Measurements from ENCODE around the gene VGLL3. TPM values are rescaled to one million over a fixed set of nuclear protein-coding genes. Genes with fewer than 3 reads are reported as not detected.

VGLL3 gene
- total and polyA plus RNA-seq, 2 donors (not counting 1 experiment from before 2014, with no cell fraction given) = not detected

DNA sequence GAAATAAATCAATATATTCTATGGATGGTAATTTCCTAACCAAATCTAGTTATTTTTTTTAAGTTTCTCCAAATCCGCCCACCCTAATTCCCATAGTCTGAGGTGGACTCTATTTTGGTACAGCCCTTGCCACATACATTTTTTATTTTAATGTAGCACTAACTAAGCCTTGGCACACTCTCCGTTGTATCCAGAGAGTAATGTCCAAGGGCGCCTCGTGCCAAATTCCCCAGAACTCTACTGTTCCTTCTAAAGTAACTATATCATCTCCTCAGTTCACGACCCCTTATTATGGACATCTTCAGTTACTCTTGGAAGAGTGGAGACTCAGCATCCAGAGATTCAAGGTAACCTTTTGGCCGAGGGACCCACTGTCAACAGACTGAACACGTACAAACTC, 1.3 kb downstream of the VGLL3 start:
- no peak overlapping the region for H3K9ac ChIP-seq (ENCODE audit: low read length)
- H3K4me2 ChIP-seq (replicated peaks; ENCODE audit: low read depth, low read length, poor library complexity, severe bottlenecking) = no peak overlapping the region

DNA sequence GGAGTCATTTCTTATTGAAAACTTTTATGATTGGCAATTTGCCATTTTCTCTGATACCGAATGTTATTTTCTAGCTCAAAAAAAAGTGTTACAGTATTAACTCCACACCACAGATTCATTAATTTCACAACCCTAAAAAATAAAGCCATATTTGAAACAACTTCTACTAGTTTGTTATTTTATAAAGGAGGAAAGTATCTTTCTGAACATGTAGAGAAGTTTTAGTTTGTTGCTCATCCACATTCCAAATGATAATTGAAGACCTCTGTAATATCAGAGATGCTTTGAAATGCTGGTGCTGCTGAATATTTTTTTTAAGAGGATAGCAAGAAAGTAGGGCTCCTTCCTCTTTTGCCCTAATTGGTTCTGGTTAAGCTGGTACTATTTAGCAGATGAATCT, 1.9 kb downstream of the VGLL3 start:
- Histone ChIP-seq H3K9ac (ENCODE audit: low read length) (no peak overlapping the region), H3K4me2 (replicated peaks; ENCODE audit: low read depth, low read length, poor library complexity, severe bottlenecking) (no peak overlapping the region), H3K27ac (ENCODE audit: low read length in 2 of 2) (no peak overlapping the region), H4K20me1 (ENCODE audit: control insufficient read depth, insufficient read depth, low read length, poor library complexity, severe bottlenecking) (no peaks in the 10 kb centered on the region), H3K4me3 (ENCODE audit: control extremely low read depth in 1 of 5, extremely low read depth in 1 of 5, insufficient read depth in 1 of 5, low read depth in 2 of 5, low read length in 4 of 5) (no peak overlapping the region), H3K9me3 (ENCODE audit: control extremely low read depth in 1 of 3, control insufficient read depth in 2 of 3, insufficient read depth in 1 of 3, low read length in 2 of 3) (no peaks in the 10 kb centered on the region), H3K27me3 (replicated peaks in 1 of 4; ENCODE audit: control extremely low read depth in 1 of 4, control insufficient read depth in 3 of 4, insufficient read depth in 4 of 4, low read length in 3 of 4) (peaks cover 0 to 16% (median 4%) of the 10 kb centered on the region in 4 experiments), H2AFZ (ENCODE audit: insufficient read depth, low read depth, low read length, poor library complexity, severe bottlenecking) (no peak overlapping the region), H3K4me1 (ENCODE audit: control insufficient read depth in 2 of 2, insufficient read depth in 2 of 2, low read length in 2 of 2) (peaks cover 3 to 5% of the 10 kb centered on the region in 2 donors), H3K79me2 (ENCODE audit: control insufficient read depth, insufficient read depth, low read length) (no peaks in the 10 kb centered on the region), H3K36me3 (replicated peaks in 1 of 2; ENCODE audit: control extremely low read depth in 1 of 2, control insufficient read depth in 1 of 2, extremely low read depth in 1 of 2, insufficient read depth in 2 of 2, low read length in 1 of 2) (no peaks in the 10 kb centered on the region)
- intact Hi-C loops (cut with micrococcal nuclease) = no loop called here
- ChIA-PET CTCF (no interaction called here), POLR2A (no interaction called here)
- Mint-ChIP-seq H3K4me1 (peaks cover 12% of the 10 kb centered on the region), H3K9me3 (ENCODE audit: insufficient read depth) (no peaks in the 10 kb centered on the region), H3K27me3 (peaks cover 36% of the 10 kb centered on the region), H3K4me3 (no peak overlapping the region), H3K27ac (no peak overlapping the region)
- TF ChIP-seq, protein P1, sequence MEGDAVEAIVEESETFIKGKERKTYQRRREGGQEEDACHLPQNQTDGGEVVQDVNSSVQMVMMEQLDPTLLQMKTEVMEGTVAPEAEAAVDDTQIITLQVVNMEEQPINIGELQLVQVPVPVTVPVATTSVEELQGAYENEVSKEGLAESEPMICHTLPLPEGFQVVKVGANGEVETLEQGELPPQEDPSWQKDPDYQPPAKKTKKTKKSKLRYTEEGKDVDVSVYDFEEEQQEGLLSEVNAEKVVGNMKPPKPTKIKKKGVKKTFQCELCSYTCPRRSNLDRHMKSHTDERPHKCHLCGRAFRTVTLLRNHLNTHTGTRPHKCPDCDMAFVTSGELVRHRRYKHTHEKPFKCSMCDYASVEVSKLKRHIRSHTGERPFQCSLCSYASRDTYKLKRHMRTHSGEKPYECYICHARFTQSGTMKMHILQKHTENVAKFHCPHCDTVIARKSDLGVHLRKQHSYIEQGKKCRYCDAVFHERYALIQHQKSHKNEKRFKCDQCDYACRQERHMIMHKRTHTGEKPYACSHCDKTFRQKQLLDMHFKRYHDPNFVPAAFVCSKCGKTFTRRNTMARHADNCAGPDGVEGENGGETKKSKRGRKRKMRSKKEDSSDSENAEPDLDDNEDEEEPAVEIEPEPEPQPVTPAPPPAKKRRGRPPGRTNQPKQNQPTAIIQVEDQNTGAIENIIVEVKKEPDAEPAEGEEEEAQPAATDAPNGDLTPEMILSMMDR (IDR thresholded peaks at IDR 0.05) = no peak
- TF ChIP-seq EZH2 (IDR thresholded peaks at IDR 0.05; ENCODE audit: borderline replicate concordance, insufficient read depth, low read depth, low read length, poor library complexity, severe bottlenecking) = no peak
- ATAC-seq (ENCODE audit: low read depth) = no peak
- no peak for DNase-seq
- no CpG with 5 or more reads among the region's 1 CpG for whole genome bisulfite sequencing (ENCODE audit: insufficient coverage)

More for the DNA sequence above, 1.3 kb downstream of the VGLL3 start:
- Histone ChIP-seq H4K20me1 (ENCODE audit: control insufficient read depth, insufficient read depth, low read length, poor library complexity, severe bottlenecking) (no peaks in the 10 kb centered on the region), H3K36me3 (replicated peaks in 1 of 2; ENCODE audit: control extremely low read depth in 1 of 2, control insufficient read depth in 1 of 2, extremely low read depth in 1 of 2, insufficient read depth in 2 of 2, low read length in 1 of 2) (no peaks in the 10 kb centered on the region), H3K27me3 (replicated peaks in 1 of 4; ENCODE audit: control extremely low read depth in 1 of 4, control insufficient read depth in 3 of 4, insufficient read depth in 4 of 4, low read length in 3 of 4) (peaks cover 0 to 16% (median 4%) of the 10 kb centered on the region in 4 experiments), H3K4me1 (ENCODE audit: control insufficient read depth in 2 of 2, insufficient read depth in 2 of 2, low read length in 2 of 2) (peaks cover 3 to 5% of the 10 kb centered on the region in 2 donors), H3K79me2 (ENCODE audit: control insufficient read depth, insufficient read depth, low read length) (no peaks in the 10 kb centered on the region), H3K27ac (ENCODE audit: low read length in 2 of 2) (no peak overlapping the region), H3K9me3 (ENCODE audit: control extremely low read depth in 1 of 3, control insufficient read depth in 2 of 3, insufficient read depth in 1 of 3, low read length in 2 of 3) (no peaks in the 10 kb centered on the region), H2AFZ (ENCODE audit: insufficient read depth, low read depth, low read length, poor library complexity, severe bottlenecking) (no peak overlapping the region), H3K4me3 (ENCODE audit: control extremely low read depth in 1 of 5, extremely low read depth in 1 of 5, insufficient read depth in 1 of 5, low read depth in 2 of 5, low read length in 4 of 5) (no peak overlapping the region)
- H3K4me3 Mint-ChIP-seq = no peak overlapping the region
- peaks cover 38% of the 10 kb centered on the region for H3K27me3 Mint-ChIP-seq
- POLR2A ChIA-PET = no interaction called here
- intact Hi-C loops (cut with micrococcal nuclease) = no loop called here
- WGBS (ENCODE audit: insufficient coverage) = 82% methylated on average over 2 of the region's 7 CpGs
- ATAC-seq (ENCODE audit: low read depth) (no peak), DNase-seq (no peak)
- H3K9me3 Mint-ChIP-seq (ENCODE audit: insufficient read depth) = no peaks in the 10 kb centered on the region
- H3K27ac Mint-ChIP-seq = no peak overlapping the region
- TF ChIP-seq EZH2 (IDR thresholded peaks at IDR 0.05; ENCODE audit: borderline replicate concordance, insufficient read depth, low read depth, low read length, poor library complexity, severe bottlenecking) = no peak
- TF ChIP-seq, protein P1 (IDR thresholded peaks at IDR 0.05) = no peak
- CTCF ChIA-PET = no interaction called here
- H3K4me1 Mint-ChIP-seq = peaks cover 12% of the 10 kb centered on the region
